Renal cortical epithelial cell (primary cell): ENCODE measurements around the gene NTNG2. TPM values are rescaled to one million over a fixed set of nuclear protein-coding genes. Genes with fewer than 3 reads are reported as not detected.

Experiments
- DNase-seq: peaks from one replicate; pipeline ENCODE4 v3.0.0-alpha.2; 2011; ENCODE audit warnings: low read depth
- total RNA-seq: library from RNA; depleted of rRNA; stranded (reverse); fragments of >200 nt; gene quantifications from 2 replicates; pipeline ENCODE4 v1.2.3, GENCODE V29; 2014

Gene NTNG2
- total RNA-seq, 1 donor from 2014 or later, result 0.15 TPM

GRCh38 chr9:132171702-132172101, 9.8 kb downstream of the NTNG2 start:
- no peak for DNase-seq

DNA sequence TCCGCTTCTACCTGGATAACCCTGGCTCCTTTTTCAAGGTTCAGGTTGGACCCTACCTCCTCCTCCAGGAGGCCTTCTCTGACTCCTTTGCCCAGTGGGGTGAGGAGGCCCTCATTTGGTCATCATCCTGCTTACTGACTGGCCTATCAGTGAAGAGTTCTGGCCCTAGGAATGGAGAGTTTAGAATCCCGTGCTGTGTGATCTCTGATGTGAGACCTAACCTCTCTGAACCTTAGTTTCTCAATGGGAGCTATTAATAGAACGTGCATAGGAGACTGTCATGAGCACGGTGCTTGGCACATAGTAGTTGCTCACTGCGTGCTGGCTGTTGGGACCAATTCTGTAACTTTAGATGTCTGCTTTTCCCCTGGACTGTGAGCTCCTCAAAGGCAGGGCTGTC, 10.3 kb downstream of the NTNG2 start:
- DNase-seq, result no peak

- no peak for DNase-seq
These were observed 13.6 kb downstream of the NTNG2 start for GRCh38 chr9:132175431-132175830.

DNA sequence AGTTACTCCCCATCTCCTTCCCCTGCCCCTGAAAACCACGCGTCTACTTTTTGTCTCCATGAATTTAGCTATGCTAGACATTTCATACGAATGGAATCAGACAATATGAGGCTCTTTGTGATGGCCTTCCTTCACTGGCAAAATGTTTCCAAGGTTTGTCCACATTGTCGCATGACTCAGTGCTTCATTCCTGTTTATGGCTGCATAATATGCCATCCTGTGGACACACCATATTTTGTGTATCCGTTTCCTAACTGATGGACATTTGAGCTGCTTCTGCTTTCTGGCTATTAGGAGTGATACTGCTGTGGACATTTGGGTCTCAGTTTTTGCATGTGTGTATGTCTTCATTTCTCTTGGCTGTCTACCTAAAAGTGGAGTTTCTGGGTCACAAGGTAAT, 14.5 kb downstream of the NTNG2 start:
- no peak for DNase-seq

- DNase-seq, result peak; percentile 15
These were observed 20.0 kb downstream of the NTNG2 start for GRCh38 chr9:132181796-132182313.

GRCh38 chr9:132182314-132183091, 20.6 kb downstream of the NTNG2 start:
- peak; percentile 14 for DNase-seq

GRCh38 chr9:132183134-132183533, 21.3 kb downstream of the NTNG2 start:
- DNase-seq, result no peak

GRCh38 chr9:132183715-132184114, 21.9 kb downstream of the NTNG2 start:
- DNase-seq, result no peak

- DNase-seq, result no peak
These were observed 22.3 kb downstream of the NTNG2 start for GRCh38 chr9:132184124-132184523.

DNA sequence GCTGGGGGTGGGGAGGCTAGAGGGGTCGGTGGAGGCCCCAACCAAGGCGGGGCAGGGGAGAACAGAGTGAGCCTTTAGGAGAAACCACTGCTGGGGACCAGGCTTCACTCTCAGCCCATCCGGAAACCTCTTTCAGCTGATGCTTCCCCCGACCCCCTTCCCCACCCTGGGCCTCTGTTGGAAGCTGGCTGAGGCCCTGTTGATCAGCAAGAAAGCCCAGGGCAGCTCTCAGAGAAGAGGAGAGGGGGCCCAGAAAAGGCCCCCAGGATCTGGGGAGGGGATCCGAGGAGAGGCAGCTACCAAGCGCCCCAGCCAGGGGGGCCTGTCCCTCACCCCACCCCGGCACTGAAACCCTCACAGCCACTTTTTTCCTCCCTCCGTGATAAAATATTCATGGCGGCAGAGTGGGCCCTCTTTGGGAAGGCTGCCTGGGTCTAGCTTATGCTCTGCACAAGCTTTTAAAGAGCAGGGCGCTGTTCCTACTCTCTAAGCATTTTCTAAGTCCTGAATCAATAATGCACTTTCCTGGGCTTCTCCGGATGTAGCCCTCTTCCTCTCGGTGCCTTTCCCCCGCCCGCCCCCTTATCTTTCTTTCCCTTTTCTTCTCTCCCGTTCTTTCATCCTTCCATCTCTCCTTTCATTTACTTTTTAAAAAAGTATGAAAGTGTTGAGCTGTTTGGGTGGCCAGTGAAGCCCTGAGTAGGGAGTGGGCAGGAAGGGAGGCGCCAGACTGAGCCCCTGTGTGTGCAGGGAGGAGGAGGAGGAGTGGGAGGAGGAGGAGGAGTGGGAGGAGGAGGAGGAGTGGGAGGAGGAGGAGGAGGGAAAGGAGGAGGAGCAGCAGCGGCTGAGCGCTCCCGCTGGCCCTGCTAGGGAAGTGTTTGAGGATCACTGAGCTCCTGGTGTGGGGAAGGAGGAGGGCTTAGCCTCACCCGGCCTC, 23.5 kb downstream of the NTNG2 start:
- no peak for DNase-seq

GRCh38 chr9:132187121-132187620, 25.3 kb downstream of the NTNG2 start:
- DNase-seq, result no peak

DNA sequence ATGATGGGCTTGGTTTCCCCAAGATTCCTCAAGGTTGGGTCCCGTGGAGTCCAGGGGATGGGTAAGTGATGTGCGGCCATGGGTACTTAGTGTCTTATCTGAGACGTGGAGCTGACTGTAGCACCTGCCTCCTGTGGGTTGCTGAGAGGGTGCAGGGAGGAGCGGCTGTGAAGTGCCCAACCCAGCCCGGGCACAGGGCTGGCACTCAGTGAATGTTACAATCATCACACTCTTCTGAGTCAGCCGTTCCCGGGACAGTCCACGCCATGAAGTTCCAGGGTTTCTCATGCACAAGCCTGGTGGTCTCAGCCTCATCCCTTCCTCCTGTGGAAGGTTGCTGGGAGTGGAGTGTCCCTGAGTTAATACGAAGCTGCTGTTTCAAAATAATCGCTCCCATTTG, 29.1 kb downstream of the NTNG2 start:
- DNase-seq, result no peak

- no peak for DNase-seq
These were observed 30.9 kb downstream of the NTNG2 start for GRCh38 chr9:132192728-132193127.

GRCh38 chr9:132193227-132194124, 31.6 kb downstream of the NTNG2 start:
- DNase-seq, result no peak

- DNase-seq, result no peak
These were observed 32.6 kb downstream of the NTNG2 start for GRCh38 chr9:132194508-132194907.

GRCh38 chr9:132197315-132197714, 35.5 kb downstream of the NTNG2 start:
- DNase-seq, result no peak

DNA sequence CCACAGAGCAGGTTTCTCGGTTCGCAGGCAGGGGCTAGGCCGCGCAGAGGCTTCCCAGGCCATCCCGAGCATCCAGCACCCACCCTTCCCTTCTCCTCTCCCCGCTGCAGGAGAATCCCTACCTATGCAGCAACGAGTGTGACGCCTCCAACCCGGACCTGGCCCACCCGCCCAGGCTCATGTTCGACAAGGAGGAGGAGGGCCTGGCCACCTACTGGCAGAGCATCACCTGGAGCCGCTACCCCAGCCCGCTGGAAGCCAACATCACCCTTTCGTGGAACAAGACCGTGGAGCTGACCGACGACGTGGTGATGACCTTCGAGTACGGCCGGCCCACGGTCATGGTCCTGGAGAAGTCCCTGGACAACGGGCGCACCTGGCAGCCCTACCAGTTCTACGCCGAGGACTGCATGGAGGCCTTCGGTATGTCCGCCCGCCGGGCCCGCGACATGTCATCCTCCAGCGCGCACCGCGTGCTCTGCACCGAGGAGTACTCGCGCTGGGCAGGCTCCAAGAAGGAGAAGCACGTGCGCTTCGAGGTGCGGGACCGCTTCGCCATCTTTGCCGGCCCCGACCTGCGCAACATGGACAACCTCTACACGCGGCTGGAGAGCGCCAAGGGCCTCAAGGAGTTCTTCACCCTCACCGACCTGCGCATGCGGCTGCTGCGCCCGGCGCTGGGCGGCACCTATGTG, 36.1 kb downstream of the NTNG2 start:
- no peak for DNase-seq

GRCh38 chr9:132199056-132199455, 37.2 kb downstream of the NTNG2 start:
- DNase-seq, result no peak

DNA sequence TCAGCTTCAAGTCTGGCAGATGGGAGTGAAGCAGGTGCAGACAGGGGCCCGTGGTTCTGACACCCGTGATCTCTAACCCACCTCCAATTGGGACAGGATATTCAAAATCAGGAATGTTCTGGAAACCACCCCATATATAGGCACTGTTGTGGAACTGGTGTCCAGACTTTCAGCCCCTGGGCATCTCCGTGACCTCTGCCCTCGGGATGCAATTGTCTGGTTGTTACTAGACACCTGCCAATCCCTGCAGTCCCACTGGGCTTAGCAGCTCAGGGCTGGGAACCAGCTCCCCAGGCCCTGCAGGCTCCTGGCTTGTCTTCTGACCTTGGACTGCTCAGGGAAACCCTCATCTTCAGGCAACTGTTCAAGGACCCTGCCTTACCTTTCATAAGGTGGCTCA, 38.8 kb downstream of the NTNG2 start:
- DNase-seq, result no peak

GRCh38 chr9:132201139-132201538, 39.3 kb downstream of the NTNG2 start:
- no peak for DNase-seq
